ENCODE results near the gene C4orf54. TPM values are rescaled to one million over a fixed set of nuclear protein-coding genes. Genes with fewer than 3 reads are reported as not detected.

The C4orf54 gene
- total and polyA plus RNA-seq, 2 donors = 0.23 to 1.4 TPM

DNA sequence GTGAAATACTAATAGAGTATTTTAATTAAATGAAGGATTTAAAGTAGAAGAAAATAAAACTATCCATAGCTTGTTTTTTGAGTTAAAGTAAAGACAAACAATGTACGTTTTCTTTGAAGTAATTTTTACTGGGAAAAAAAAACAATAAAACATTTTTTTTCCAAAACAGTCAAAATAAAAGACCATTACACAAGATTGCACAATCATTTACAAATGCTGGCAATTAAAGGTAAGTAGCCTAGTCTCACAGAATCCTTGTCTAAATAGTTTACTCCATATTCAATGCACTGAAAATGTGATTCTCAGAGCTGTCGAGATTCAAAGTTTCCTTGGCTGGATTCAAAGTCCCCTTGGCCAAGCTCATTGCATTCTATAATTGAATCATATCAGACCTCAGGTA, 21.2 kb downstream of the C4orf54 start:
- Histone ChIP-seq H3K36me3 (ENCODE audit: control insufficient read depth in 2 of 2, insufficient read depth in 2 of 2, low read length in 1 of 2) (no peaks in the 10 kb centered on the region), H3K4me1 (ENCODE audit: control insufficient read depth in 2 of 2, insufficient read depth in 2 of 2, low read length in 2 of 2) (no peaks in the 10 kb centered on the region), H3K27me3 (ENCODE audit: control insufficient read depth in 2 of 2, insufficient read depth in 1 of 2, low read length in 1 of 2) (no peaks in the 10 kb centered on the region), H3K4me3 (ENCODE audit: low read length in 2 of 2) (no peak overlapping the region), H3K9me3 (ENCODE audit: control insufficient read depth in 2 of 2, insufficient read depth in 1 of 2, low read length in 1 of 2) (no peaks in the 10 kb centered on the region), H3K27ac (ENCODE audit: low read depth in 1 of 2, low read length in 1 of 2) (no peak overlapping the region)
- DNase-seq (ENCODE audit: low read depth in 6 of 9, low spot score in 9 of 9) = no peak
- 93% methylated on average over 2 of the region's 2 CpGs for WGBS

GRCh38 chr4:99635601-99636000, 22.0 kb downstream of the C4orf54 start:
- DNase-seq (ENCODE audit: low read depth in 6 of 9, low spot score in 9 of 9) = no peak
- Histone ChIP-seq H3K36me3 (ENCODE audit: control insufficient read depth in 2 of 2, insufficient read depth in 2 of 2, low read length in 1 of 2) (no peaks in the 10 kb centered on the region), H3K27me3 (ENCODE audit: control insufficient read depth in 2 of 2, insufficient read depth in 1 of 2, low read length in 1 of 2) (no peaks in the 10 kb centered on the region), H3K4me3 (ENCODE audit: low read length in 2 of 2) (no peak overlapping the region), H3K4me1 (ENCODE audit: control insufficient read depth in 2 of 2, insufficient read depth in 2 of 2, low read length in 2 of 2) (no peaks in the 10 kb centered on the region), H3K9me3 (ENCODE audit: control insufficient read depth in 2 of 2, insufficient read depth in 1 of 2, low read length in 1 of 2) (no peaks in the 10 kb centered on the region), H3K27ac (ENCODE audit: low read depth in 1 of 2, low read length in 1 of 2) (no peak overlapping the region)
- 92% methylated on average over 3 of the region's 3 CpGs for WGBS

DNA sequence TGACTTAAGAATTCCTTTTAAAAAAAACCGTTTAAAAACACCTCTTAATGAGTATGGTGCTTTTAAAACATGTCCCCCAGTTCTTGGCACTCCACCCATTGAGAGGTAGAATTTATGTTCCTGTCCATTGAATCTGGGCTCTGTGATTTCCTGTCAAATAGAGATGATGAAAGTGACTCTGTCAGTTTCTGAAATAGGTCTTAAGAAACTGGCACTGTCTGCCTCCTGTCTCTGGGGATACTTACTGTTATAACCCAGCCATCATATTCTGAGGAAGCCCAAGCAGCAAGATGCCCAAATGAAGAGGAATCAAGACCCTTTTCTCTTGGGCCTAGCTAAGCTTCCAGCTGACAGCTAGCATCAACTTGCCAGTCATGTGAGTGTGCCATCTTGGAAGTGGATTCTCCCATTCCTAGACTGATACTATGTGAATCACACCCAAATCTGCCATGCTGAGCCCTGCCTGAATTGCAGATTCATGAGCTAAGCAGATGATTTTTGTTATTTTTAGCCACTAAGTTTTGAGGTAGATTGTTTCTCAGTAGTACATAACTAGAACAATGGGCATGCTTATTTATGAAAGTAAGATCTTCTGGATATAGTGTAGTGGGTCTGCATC, 22.8 kb downstream of the C4orf54 start:
- Histone ChIP-seq H3K4me3 (ENCODE audit: low read length in 2 of 2) (no peak overlapping the region), H3K9me3 (ENCODE audit: control insufficient read depth in 2 of 2, insufficient read depth in 1 of 2, low read length in 1 of 2) (no peaks in the 10 kb centered on the region), H3K36me3 (ENCODE audit: control insufficient read depth in 2 of 2, insufficient read depth in 2 of 2, low read length in 1 of 2) (no peaks in the 10 kb centered on the region), H3K4me1 (ENCODE audit: control insufficient read depth in 2 of 2, insufficient read depth in 2 of 2, low read length in 2 of 2) (no peaks in the 10 kb centered on the region), H3K27me3 (ENCODE audit: control insufficient read depth in 2 of 2, insufficient read depth in 1 of 2, low read length in 1 of 2) (no peaks in the 10 kb centered on the region), H3K27ac (ENCODE audit: low read depth in 1 of 2, low read length in 1 of 2) (no peak overlapping the region)
- DNase-seq (ENCODE audit: low read depth in 6 of 9, low spot score in 9 of 9) = no peak
- WGBS = 92% methylated on average over 1 of the region's 1 CpG

DNA sequence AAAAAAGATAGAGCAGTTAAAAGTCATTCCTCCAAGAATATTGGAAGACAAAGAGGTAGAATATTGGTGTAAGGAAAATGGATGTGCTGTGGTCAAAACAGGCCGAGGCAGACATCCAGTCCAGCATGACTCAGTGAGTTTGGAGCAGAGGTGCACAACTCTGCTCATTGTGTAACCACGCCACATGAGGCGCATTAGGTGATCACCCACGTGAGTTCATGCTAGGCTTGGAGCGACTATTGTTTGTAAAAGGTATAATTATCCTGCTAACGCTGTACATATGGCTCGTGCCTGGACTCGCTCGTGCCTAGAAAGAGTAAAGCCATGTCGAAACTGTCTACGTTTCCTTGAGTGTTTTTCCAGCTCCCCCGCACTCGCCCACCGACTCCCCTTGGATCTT, 23.9 kb downstream of the C4orf54 start:
- 94% methylated on average over 14 of the region's 14 CpGs for WGBS
- Histone ChIP-seq H3K9me3 (ENCODE audit: control insufficient read depth in 2 of 2, insufficient read depth in 1 of 2, low read length in 1 of 2) (no peaks in the 10 kb centered on the region), H3K36me3 (ENCODE audit: control insufficient read depth in 2 of 2, insufficient read depth in 2 of 2, low read length in 1 of 2) (no peaks in the 10 kb centered on the region), H3K27ac (ENCODE audit: low read depth in 1 of 2, low read length in 1 of 2) (no peak overlapping the region), H3K27me3 (ENCODE audit: control insufficient read depth in 2 of 2, insufficient read depth in 1 of 2, low read length in 1 of 2) (no peaks in the 10 kb centered on the region), H3K4me3 (ENCODE audit: low read length in 2 of 2) (no peak overlapping the region), H3K4me1 (ENCODE audit: control insufficient read depth in 2 of 2, insufficient read depth in 2 of 2, low read length in 2 of 2) (no peaks in the 10 kb centered on the region)
- no peak for DNase-seq (ENCODE audit: low read depth in 6 of 9, low spot score in 9 of 9)

- H3K9me3 ChIP-seq (ENCODE audit: control insufficient read depth in 2 of 2, insufficient read depth in 1 of 2, low read length in 1 of 2) = no peaks in the 10 kb centered on the region
- H3K4me1 ChIP-seq (ENCODE audit: control insufficient read depth in 2 of 2, insufficient read depth in 2 of 2, low read length in 2 of 2) = no peaks in the 10 kb centered on the region
- H3K4me3 ChIP-seq (ENCODE audit: low read length in 2 of 2) = no peak overlapping the region
- no peaks in the 10 kb centered on the region for H3K27me3 ChIP-seq (ENCODE audit: control insufficient read depth in 2 of 2, insufficient read depth in 1 of 2, low read length in 1 of 2)
- no peak for DNase-seq (ENCODE audit: low read depth in 6 of 9, low spot score in 9 of 9)
- no peak overlapping the region for H3K27ac ChIP-seq (ENCODE audit: low read depth in 1 of 2, low read length in 1 of 2)
- 84% methylated on average over 1 of the region's 1 CpG for WGBS
- no peaks in the 10 kb centered on the region for H3K36me3 ChIP-seq (ENCODE audit: control insufficient read depth in 2 of 2, insufficient read depth in 2 of 2, low read length in 1 of 2)
Observed at GRCh38 chr4:99630857-99631360, 26.7 kb downstream of the C4orf54 start.

- Histone ChIP-seq H3K4me1 (ENCODE audit: control insufficient read depth in 2 of 2, insufficient read depth in 2 of 2, low read length in 2 of 2) (no peaks in the 10 kb centered on the region), H3K9me3 (ENCODE audit: control insufficient read depth in 2 of 2, insufficient read depth in 1 of 2, low read length in 1 of 2) (no peaks in the 10 kb centered on the region), H3K27ac (ENCODE audit: low read depth in 1 of 2, low read length in 1 of 2) (no peak overlapping the region), H3K27me3 (ENCODE audit: control insufficient read depth in 2 of 2, insufficient read depth in 1 of 2, low read length in 1 of 2) (no peaks in the 10 kb centered on the region), H3K36me3 (ENCODE audit: control insufficient read depth in 2 of 2, insufficient read depth in 2 of 2, low read length in 1 of 2) (no peaks in the 10 kb centered on the region), H3K4me3 (ENCODE audit: low read length in 2 of 2) (no peak overlapping the region)
- DNase-seq (ENCODE audit: low read depth in 6 of 9, low spot score in 9 of 9) = no peak
Observed at GRCh38 chr4:99629962-99630554, 27.6 kb downstream of the C4orf54 start.

GRCh38 chr4:99628040-99628439, 29.6 kb downstream of the C4orf54 start:
- no peak overlapping the region for H3K4me3 ChIP-seq (ENCODE audit: low read length in 2 of 2)
- H3K4me1 ChIP-seq (ENCODE audit: control insufficient read depth in 2 of 2, insufficient read depth in 2 of 2, low read length in 2 of 2) = no peaks in the 10 kb centered on the region
- WGBS = 91% methylated on average over 1 of the region's 1 CpG
- H3K27ac ChIP-seq (ENCODE audit: low read depth in 1 of 2, low read length in 1 of 2) = no peak overlapping the region
- no peaks in the 10 kb centered on the region for H3K27me3 ChIP-seq (ENCODE audit: control insufficient read depth in 2 of 2, insufficient read depth in 1 of 2, low read length in 1 of 2)
- H3K36me3 ChIP-seq (ENCODE audit: control insufficient read depth in 2 of 2, insufficient read depth in 2 of 2, low read length in 1 of 2) = no peaks in the 10 kb centered on the region
- no peaks in the 10 kb centered on the region for H3K9me3 ChIP-seq (ENCODE audit: control insufficient read depth in 2 of 2, insufficient read depth in 1 of 2, low read length in 1 of 2)
- DNase-seq (ENCODE audit: low read depth in 6 of 9, low spot score in 9 of 9) = no peak

DNA sequence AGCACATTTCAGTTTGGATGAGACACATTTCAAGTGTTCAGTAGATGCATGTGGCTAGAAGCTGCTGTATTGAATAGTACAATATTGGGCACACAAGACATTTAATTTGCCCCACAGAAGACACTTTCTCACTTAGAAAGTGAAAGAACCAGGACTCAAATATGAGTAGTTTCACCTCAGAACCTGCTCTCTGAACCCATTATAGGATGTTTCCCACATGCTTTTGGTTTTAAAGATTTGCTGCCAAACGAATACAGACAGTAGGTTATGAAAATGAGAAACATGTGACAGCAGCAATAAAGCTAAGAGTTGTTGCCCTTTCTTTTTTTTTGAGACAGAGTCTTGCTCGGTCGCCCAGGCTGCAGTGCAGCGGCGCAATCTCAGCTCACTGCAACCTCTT, 32.3 kb downstream of the C4orf54 start:
- Histone ChIP-seq H3K27ac (ENCODE audit: low read depth in 1 of 2, low read length in 1 of 2) (no peak overlapping the region), H3K36me3 (ENCODE audit: control insufficient read depth in 2 of 2, insufficient read depth in 2 of 2, low read length in 1 of 2) (no peaks in the 10 kb centered on the region), H3K4me3 (ENCODE audit: low read length in 2 of 2) (no peak overlapping the region), H3K4me1 (ENCODE audit: control insufficient read depth in 2 of 2, insufficient read depth in 2 of 2, low read length in 2 of 2) (no peaks in the 10 kb centered on the region), H3K27me3 (ENCODE audit: control insufficient read depth in 2 of 2, insufficient read depth in 1 of 2, low read length in 1 of 2) (no peaks in the 10 kb centered on the region), H3K9me3 (ENCODE audit: control insufficient read depth in 2 of 2, insufficient read depth in 1 of 2, low read length in 1 of 2) (no peaks in the 10 kb centered on the region)
- DNase-seq (ENCODE audit: low read depth in 6 of 9, low spot score in 9 of 9) = no peak
- WGBS = 94% methylated on average over 5 of the region's 5 CpGs

- WGBS = 87% methylated on average over 4 of the region's 4 CpGs
- no peaks in the 10 kb centered on the region for H3K36me3 ChIP-seq (ENCODE audit: control insufficient read depth in 2 of 2, insufficient read depth in 2 of 2, low read length in 1 of 2)
- H3K27ac ChIP-seq (ENCODE audit: low read depth in 1 of 2, low read length in 1 of 2) = no peak overlapping the region
- no peaks in the 10 kb centered on the region for H3K9me3 ChIP-seq (ENCODE audit: control insufficient read depth in 2 of 2, insufficient read depth in 1 of 2, low read length in 1 of 2)
- H3K4me3 ChIP-seq (ENCODE audit: low read length in 2 of 2) = no peak overlapping the region
- H3K27me3 ChIP-seq (ENCODE audit: control insufficient read depth in 2 of 2, insufficient read depth in 1 of 2, low read length in 1 of 2) = no peaks in the 10 kb centered on the region
- no peak for DNase-seq (ENCODE audit: low read depth in 6 of 9, low spot score in 9 of 9)
- no peaks in the 10 kb centered on the region for H3K4me1 ChIP-seq (ENCODE audit: control insufficient read depth in 2 of 2, insufficient read depth in 2 of 2, low read length in 2 of 2)
Observed at GRCh38 chr4:99624141-99624719, 33.4 kb downstream of the C4orf54 start.

All from thymus (tissue), 11 donors.